WTC11 (cell line): ENCODE data around the gene NOXA1. TPM values are rescaled to one million over a fixed set of nuclear protein-coding genes. Genes with fewer than 3 reads are reported as not detected.

ENCODE experiments used
- ATAC-seq: fragments of 200-7000 bp; cut with Tn5 transposase; 2 replicates; pipeline ENCODE4 v1.10.0; 2021; ENCODE audit warnings: mild to moderate bottlenecking, moderate library complexity
- CTCF ChIA-PET: fragments of 300-600 bp; sonication (Branson Sonifier 250); formaldehyde crosslinking; loops from one replicate; lab custom pipeline; 2021; ENCODE audit warnings: antibody characterized with exemption; lab: Charles Lee
- POLR2A ChIA-PET: fragments of 350-600 bp; sonication (Branson Sonifier 250); formaldehyde crosslinking; loops from one replicate; lab custom pipeline; 2021; ENCODE audit warnings: antibody characterized with exemption; lab: Charles Lee
- DNase-seq: peaks from one replicate; pipeline ENCODE4 v3.0.0; 2021; ENCODE audit warnings: low spot score
- H3K27ac Mint-ChIP-seq: 2 replicates; pipeline ENCODE4 v1.8.0; 2021; ENCODE audit warnings: mixed read lengths
- H3K27me3 Mint-ChIP-seq: 2 replicates; pipeline ENCODE4 v1.8.0; 2021; ENCODE audit warnings: low read depth, mild to moderate bottlenecking, moderate library complexity, mixed read lengths
- H3K36me3 Mint-ChIP-seq: 2 replicates; pipeline ENCODE4 v1.8.0; 2021; ENCODE audit warnings: mixed read lengths
- H3K4me1 Mint-ChIP-seq: 2 replicates; pipeline ENCODE4 v1.8.0; 2022; ENCODE audit warnings: mixed read lengths
- H3K4me3 Mint-ChIP-seq: 2 replicates; pipeline ENCODE4 v1.8.0; 2021; ENCODE audit warnings: mild to moderate bottlenecking, moderate library complexity, mixed read lengths
- H3K9me3 Mint-ChIP-seq: 2 replicates; pipeline ENCODE4 v1.8.0; 2021; ENCODE audit warnings: mixed read lengths
- ATF1 ChIP-seq: sonication (generic); formaldehyde crosslinking; IDR thresholded peaks from 2 replicates; pipeline ENCODE4 v1.8.1; 2023; ENCODE audit warnings: mild to moderate bottlenecking, moderate library complexity, missing genetic modification reagents
- CREB1 ChIP-seq: sonication (generic); formaldehyde crosslinking; IDR thresholded peaks from 2 replicates; pipeline ENCODE4 v1.8.0; 2023; ENCODE audit warnings: mild to moderate bottlenecking, missing genetic modification reagents
- E2F1 ChIP-seq: sonication (generic); formaldehyde crosslinking; IDR thresholded peaks from 2 replicates; pipeline ENCODE4 v1.8.0; 2022; ENCODE audit warnings: mild to moderate bottlenecking, missing genetic modification reagents
- ETV6 ChIP-seq: sonication (generic); formaldehyde crosslinking; IDR thresholded peaks from 2 replicates; pipeline ENCODE4 v1.8.1; 2022; ENCODE audit warnings: mild to moderate bottlenecking, missing genetic modification reagents
- FOXP1 ChIP-seq: sonication (generic); formaldehyde crosslinking; IDR thresholded peaks from 2 replicates; pipeline ENCODE4 v1.8.0; 2022; ENCODE audit warnings: missing genetic modification reagents, mild to moderate bottlenecking, moderate library complexity, borderline replicate concordance
- JUN ChIP-seq: sonication (generic); formaldehyde crosslinking; IDR thresholded peaks from 2 replicates; pipeline ENCODE4 v1.8.0; 2023; ENCODE audit warnings: mild to moderate bottlenecking, missing genetic modification reagents
- MXD4 ChIP-seq: fragments of 250-450 bp; sonication (Bioruptor Pico); IDR thresholded peaks from 2 replicates; pipeline ENCODE4 v1.8.0; 2021; ENCODE audit warnings: mild to moderate bottlenecking, moderate library complexity, borderline replicate concordance
- RELA ChIP-seq: sonication (generic); formaldehyde crosslinking; IDR thresholded peaks from 2 replicates; pipeline ENCODE4 v1.8.1; 2022; ENCODE audit warnings: missing genetic modification reagents, mild to moderate bottlenecking, borderline replicate concordance
- TCF7 ChIP-seq: sonication (generic); formaldehyde crosslinking; IDR thresholded peaks from 2 replicates; pipeline ENCODE4 v1.8.0; 2022; ENCODE audit warnings: mild to moderate bottlenecking, low read depth, missing genetic modification reagents, moderate library complexity
- TEAD4 ChIP-seq: sonication (generic); formaldehyde crosslinking; IDR thresholded peaks from 2 replicates; pipeline ENCODE4 v1.8.0; 2022; ENCODE audit warnings: mild to moderate bottlenecking, missing genetic modification reagents
- USF1 ChIP-seq: sonication (generic); formaldehyde crosslinking; IDR thresholded peaks from 2 replicates; pipeline ENCODE4 v1.8.0; 2022; ENCODE audit warnings: mild to moderate bottlenecking, missing genetic modification reagents
- ZNF671 ChIP-seq: fragments of 250-450 bp; sonication (Bioruptor Pico); IDR thresholded peaks from 2 replicates; pipeline ENCODE4 v1.8.0; 2021; ENCODE audit warnings: mild to moderate bottlenecking
- total RNA-seq: library from RNA; stranded (reverse); gene quantifications from 3 replicates; pipeline ENCODE4 v1.2.3, GENCODE V29; 2021
- TF ChIP-seq, protein P1 (sequence below): fragments of 200-600 bp; IDR thresholded peaks from 2 replicates; pipeline ENCODE4 v1.8.0; 2022; ENCODE audit warnings: antibody characterized with exemption
- TF ChIP-seq, protein P2 (sequence below): fragments of 250-450 bp; sonication (Bioruptor Pico); IDR thresholded peaks from 2 replicates; pipeline ENCODE4 v1.8.0; 2021; ENCODE audit warnings: mild to moderate bottlenecking
- TF ChIP-seq, protein P3 (sequence below): sonication (generic); formaldehyde crosslinking; IDR thresholded peaks from 2 replicates; pipeline ENCODE4 v1.8.1; 2022; ENCODE audit warnings: low read depth, missing genetic modification reagents, borderline replicate concordance
- TF ChIP-seq, protein P4 (sequence below): sonication (generic); formaldehyde crosslinking; IDR thresholded peaks from 2 replicates; pipeline ENCODE4 v1.8.1; 2022; ENCODE audit warnings: low read depth, mild to moderate bottlenecking, moderate library complexity, missing genetic modification reagents, borderline replicate concordance
- TF ChIP-seq, protein P5 (sequence below): fragments of 250-450 bp; sonication (Bioruptor Pico); IDR thresholded peaks from 2 replicates; pipeline ENCODE4 v1.9.0; 2021; ENCODE audit warnings: mild to moderate bottlenecking

NOXA1 gene
- total RNA-seq, 1 experiment from 2014 or later: 2.9 TPM

- CTCF ChIA-PET: interaction anchor here (0.6 to 5.8 kb wide), 8 partner anchors 8 to 158 kb away, joined by 3 to 60 read pairs (median 4); partner anchors contain the start of genes EXD3 and NOXA1
- TF ChIP-seq, protein P1, sequence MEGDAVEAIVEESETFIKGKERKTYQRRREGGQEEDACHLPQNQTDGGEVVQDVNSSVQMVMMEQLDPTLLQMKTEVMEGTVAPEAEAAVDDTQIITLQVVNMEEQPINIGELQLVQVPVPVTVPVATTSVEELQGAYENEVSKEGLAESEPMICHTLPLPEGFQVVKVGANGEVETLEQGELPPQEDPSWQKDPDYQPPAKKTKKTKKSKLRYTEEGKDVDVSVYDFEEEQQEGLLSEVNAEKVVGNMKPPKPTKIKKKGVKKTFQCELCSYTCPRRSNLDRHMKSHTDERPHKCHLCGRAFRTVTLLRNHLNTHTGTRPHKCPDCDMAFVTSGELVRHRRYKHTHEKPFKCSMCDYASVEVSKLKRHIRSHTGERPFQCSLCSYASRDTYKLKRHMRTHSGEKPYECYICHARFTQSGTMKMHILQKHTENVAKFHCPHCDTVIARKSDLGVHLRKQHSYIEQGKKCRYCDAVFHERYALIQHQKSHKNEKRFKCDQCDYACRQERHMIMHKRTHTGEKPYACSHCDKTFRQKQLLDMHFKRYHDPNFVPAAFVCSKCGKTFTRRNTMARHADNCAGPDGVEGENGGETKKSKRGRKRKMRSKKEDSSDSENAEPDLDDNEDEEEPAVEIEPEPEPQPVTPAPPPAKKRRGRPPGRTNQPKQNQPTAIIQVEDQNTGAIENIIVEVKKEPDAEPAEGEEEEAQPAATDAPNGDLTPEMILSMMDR: peak; percentile 71
- no peak for TF ChIP-seq FOXP1
- no peak for TF ChIP-seq TEAD4 (CRISPR knock-in tag)
- TF ChIP-seq, protein P2, sequence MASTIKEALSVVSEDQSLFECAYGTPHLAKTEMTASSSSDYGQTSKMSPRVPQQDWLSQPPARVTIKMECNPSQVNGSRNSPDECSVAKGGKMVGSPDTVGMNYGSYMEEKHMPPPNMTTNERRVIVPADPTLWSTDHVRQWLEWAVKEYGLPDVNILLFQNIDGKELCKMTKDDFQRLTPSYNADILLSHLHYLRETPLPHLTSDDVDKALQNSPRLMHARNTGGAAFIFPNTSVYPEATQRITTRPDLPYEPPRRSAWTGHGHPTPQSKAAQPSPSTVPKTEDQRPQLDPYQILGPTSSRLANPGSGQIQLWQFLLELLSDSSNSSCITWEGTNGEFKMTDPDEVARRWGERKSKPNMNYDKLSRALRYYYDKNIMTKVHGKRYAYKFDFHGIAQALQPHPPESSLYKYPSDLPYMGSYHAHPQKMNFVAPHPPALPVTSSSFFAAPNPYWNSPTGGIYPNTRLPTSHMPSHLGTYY (CRISPR knock-in tag): no peak
- no peak for TF ChIP-seq CREB1
- TF ChIP-seq, all 79 proteins: peak for 1
- peaks cover 5% of the 10 kb centered on the region for H3K4me1 Mint-ChIP-seq
- POLR2A ChIA-PET: no interaction called here
- no peaks in the 10 kb centered on the region for H3K36me3 Mint-ChIP-seq
- peak; percentile 39 for ATAC-seq
- peak; percentile 90 for DNase-seq
- H3K27me3 Mint-ChIP-seq: no peaks in the 10 kb centered on the region; the same call in 1 of the 2 replicates
- H3K9me3 Mint-ChIP-seq: no peaks in the 10 kb centered on the region
- no peak overlapping the region for H3K4me3 Mint-ChIP-seq
- no peak overlapping the region for H3K27ac Mint-ChIP-seq
Observed at GRCh38 chr9:137445275-137445807, 22.1 kb downstream of the NOXA1 start.

DNA sequence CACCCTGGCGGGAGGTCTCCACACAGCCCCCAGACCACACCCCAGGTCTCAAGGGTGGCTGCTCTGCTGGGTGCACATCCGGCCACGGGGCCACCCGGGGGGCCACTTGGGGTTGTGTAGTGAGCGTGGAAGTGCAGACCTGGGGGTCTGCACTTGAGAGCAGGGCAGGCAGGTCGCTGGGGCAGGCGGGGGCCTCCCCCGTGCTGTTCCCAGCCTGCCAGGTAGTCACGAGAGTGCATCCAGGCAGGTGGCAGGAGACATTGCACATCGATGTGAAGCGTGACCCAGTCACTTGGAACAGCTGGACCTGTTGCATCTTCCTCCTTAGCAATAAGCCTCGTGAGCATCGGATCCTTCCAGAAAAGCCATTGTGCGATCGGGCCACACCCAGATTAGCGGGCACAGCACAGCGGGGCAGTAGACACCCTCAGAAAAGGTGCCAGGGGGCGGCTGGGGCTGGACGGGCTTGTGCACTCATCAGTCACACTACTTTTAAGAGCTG lies 22.8 kb downstream of the NOXA1 start:
- ChIA-PET POLR2A (no interaction called here), CTCF (interaction anchor here (0.6 to 5.8 kb wide), 7 partner anchors 8 to 159 kb away, joined by 3 to 60 read pairs (median 5); partner anchors contain the start of genes EXD3 and NOXA1)
- no peaks in the 10 kb centered on the region for H3K9me3 Mint-ChIP-seq
- ATAC-seq (no peak), DNase-seq (no peak)
- no peaks in the 10 kb centered on the region for H3K36me3 Mint-ChIP-seq
- no peak overlapping the region for H3K27ac Mint-ChIP-seq
- no peak overlapping the region for H3K4me3 Mint-ChIP-seq
- H3K4me1 Mint-ChIP-seq: peaks cover 5% of the 10 kb centered on the region
- no peaks in the 10 kb centered on the region; the same call in 1 of the 2 replicates for H3K27me3 Mint-ChIP-seq
- TF ChIP-seq, protein P3, sequence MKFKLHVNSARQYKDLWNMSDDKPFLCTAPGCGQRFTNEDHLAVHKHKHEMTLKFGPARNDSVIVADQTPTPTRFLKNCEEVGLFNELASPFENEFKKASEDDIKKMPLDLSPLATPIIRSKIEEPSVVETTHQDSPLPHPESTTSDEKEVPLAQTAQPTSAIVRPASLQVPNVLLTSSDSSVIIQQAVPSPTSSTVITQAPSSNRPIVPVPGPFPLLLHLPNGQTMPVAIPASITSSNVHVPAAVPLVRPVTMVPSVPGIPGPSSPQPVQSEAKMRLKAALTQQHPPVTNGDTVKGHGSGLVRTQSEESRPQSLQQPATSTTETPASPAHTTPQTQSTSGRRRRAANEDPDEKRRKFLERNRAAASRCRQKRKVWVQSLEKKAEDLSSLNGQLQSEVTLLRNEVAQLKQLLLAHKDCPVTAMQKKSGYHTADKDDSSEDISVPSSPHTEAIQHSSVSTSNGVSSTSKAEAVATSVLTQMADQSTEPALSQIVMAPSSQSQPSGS: no peak
- no peak for TF ChIP-seq MXD4 (CRISPR knock-in tag)
- no peak for TF ChIP-seq ZNF671
- TF ChIP-seq ATF1 (CRISPR knock-in tag): no peak
- TF ChIP-seq RELA (CRISPR knock-in tag): no peak
- TF ChIP-seq USF1 (CRISPR knock-in tag): no peak
- TF ChIP-seq JUN (CRISPR knock-in tag): no peak
- TF ChIP-seq, protein P4, sequence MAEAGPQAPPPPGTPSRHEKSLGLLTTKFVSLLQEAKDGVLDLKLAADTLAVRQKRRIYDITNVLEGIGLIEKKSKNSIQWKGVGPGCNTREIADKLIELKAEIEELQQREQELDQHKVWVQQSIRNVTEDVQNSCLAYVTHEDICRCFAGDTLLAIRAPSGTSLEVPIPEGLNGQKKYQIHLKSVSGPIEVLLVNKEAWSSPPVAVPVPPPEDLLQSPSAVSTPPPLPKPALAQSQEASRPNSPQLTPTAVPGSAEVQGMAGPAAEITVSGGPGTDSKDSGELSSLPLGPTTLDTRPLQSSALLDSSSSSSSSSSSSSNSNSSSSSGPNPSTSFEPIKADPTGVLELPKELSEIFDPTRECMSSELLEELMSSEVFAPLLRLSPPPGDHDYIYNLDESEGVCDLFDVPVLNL (CRISPR knock-in tag): no peak
- no peak for TF ChIP-seq ETV6 (CRISPR knock-in tag)
- TF ChIP-seq TEAD4 (CRISPR knock-in tag): no peak
- no peak for TF ChIP-seq E2F1
- TF ChIP-seq, protein P5, sequence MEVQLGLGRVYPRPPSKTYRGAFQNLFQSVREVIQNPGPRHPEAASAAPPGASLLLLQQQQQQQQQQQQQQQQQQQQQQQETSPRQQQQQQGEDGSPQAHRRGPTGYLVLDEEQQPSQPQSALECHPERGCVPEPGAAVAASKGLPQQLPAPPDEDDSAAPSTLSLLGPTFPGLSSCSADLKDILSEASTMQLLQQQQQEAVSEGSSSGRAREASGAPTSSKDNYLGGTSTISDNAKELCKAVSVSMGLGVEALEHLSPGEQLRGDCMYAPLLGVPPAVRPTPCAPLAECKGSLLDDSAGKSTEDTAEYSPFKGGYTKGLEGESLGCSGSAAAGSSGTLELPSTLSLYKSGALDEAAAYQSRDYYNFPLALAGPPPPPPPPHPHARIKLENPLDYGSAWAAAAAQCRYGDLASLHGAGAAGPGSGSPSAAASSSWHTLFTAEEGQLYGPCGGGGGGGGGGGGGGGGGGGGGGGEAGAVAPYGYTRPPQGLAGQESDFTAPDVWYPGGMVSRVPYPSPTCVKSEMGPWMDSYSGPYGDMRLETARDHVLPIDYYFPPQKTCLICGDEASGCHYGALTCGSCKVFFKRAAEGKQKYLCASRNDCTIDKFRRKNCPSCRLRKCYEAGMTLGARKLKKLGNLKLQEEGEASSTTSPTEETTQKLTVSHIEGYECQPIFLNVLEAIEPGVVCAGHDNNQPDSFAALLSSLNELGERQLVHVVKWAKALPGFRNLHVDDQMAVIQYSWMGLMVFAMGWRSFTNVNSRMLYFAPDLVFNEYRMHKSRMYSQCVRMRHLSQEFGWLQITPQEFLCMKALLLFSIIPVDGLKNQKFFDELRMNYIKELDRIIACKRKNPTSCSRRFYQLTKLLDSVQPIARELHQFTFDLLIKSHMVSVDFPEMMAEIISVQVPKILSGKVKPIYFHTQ: no peak
- TF ChIP-seq, protein P2 (CRISPR knock-in tag): no peak
- no peak for TF ChIP-seq TCF7 (CRISPR knock-in tag)
